Measurements from ENCODE around the gene ZNF106. TPM values are rescaled to one million over a fixed set of nuclear protein-coding genes. Genes with fewer than 3 reads are reported as not detected.

ZNF106 gene
- total and polyA plus RNA-seq, 2 of the 4 experiments (the other 2 are of a cell fraction), result 19.2 to 87.5 TPM

- TF ChIP-seq SMC3 (IDR thresholded peaks at IDR 0.05; ENCODE audit: low read depth, low read length) (no peak), MAFK (IDR thresholded peaks at IDR 0.05; ENCODE audit: low read depth, low read length) (no peak), RAD21 (IDR thresholded peaks at IDR 0.05; ENCODE audit: low read length) (no peak), RCOR1 (IDR thresholded peaks at IDR 0.05; ENCODE audit: insufficient replicate concordance, low read length) (no peak), CHD1 (IDR thresholded peaks at IDR 0.05; ENCODE audit: low read depth, low read length) (no peak), RFX5 (IDR thresholded peaks at IDR 0.05; ENCODE audit: low read depth, low read length) (no peak)
These were observed 7.5 kb upstream of the ZNF106 start (continued) for GRCh38 chr15:42498212-42499068.
